ENCODE measurements around the gene SMAD7.

DNA sequence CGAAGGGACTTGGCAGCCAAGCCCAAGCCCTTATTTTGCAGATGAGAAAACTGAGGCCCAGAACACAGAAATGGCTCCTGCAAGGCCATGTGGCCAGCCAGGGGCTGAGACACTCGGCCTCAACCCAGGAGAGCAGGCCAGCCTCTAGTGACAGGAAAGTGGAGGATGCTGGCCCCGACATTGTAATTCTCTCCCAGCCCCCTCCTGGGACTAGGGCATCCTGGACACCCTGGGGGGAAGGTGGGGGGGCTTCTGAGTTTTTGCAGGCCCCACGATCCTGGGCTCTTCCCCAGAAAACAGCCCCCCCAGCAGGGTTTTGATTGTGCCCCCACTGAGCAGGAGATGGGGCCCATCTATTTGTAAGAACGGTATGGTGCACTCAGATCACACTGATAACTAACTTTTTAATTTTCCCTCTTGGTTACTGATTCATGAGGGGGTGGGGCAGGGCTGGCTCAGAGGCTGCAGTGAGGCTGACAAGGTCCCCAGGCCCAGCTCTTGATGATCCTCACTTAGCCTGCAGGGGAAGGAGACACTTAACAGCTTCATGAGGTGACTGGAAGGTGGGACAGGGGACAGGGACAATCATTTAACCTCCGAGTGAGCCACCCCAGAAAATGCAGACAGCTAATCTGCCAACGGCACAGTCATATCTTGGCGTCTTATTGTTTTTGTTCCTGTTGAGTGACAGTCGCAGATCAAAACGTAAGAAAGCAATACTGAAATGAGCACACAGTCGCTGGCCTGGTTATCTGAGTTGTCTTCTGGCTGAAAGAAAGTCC lies 18.9 kb downstream of the SMAD7 start:
- TF ChIP-seq, protein P1, sequence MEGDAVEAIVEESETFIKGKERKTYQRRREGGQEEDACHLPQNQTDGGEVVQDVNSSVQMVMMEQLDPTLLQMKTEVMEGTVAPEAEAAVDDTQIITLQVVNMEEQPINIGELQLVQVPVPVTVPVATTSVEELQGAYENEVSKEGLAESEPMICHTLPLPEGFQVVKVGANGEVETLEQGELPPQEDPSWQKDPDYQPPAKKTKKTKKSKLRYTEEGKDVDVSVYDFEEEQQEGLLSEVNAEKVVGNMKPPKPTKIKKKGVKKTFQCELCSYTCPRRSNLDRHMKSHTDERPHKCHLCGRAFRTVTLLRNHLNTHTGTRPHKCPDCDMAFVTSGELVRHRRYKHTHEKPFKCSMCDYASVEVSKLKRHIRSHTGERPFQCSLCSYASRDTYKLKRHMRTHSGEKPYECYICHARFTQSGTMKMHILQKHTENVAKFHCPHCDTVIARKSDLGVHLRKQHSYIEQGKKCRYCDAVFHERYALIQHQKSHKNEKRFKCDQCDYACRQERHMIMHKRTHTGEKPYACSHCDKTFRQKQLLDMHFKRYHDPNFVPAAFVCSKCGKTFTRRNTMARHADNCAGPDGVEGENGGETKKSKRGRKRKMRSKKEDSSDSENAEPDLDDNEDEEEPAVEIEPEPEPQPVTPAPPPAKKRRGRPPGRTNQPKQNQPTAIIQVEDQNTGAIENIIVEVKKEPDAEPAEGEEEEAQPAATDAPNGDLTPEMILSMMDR (IDR thresholded peaks at IDR 0.05): no peak
- no peak for TF ChIP-seq EP300 (IDR thresholded peaks at IDR 0.05)
